ENCODE results near the gene SIVA1.
A peak's percentile ranks its signal among the peaks of the same experiment; 100 is the strongest.

The SIVA1 gene

GRCh38 chr14:104734601-104734990 lies 18.4 kb upstream of the SIVA1 start:
- Histone ChIP-seq H3K9me3 (ENCODE audit: severe bottlenecking) (no peaks in the 10 kb centered on the region), H3K4me3 (ENCODE audit: severe bottlenecking) (no peak overlapping the region), H3K27me3 (ENCODE audit: insufficient read depth, poor library complexity, severe bottlenecking) (no peaks in the 10 kb centered on the region), H3K27ac (ENCODE audit: poor library complexity, severe bottlenecking) (peak overlapping the region; percentile 87), H3K36me3 (ENCODE audit: low read depth) (peaks cover 9% of the 10 kb centered on the region; the same call in 1 of the 2 replicates), H3K4me1 (ENCODE audit: insufficient read depth, poor library complexity, severe bottlenecking) (peaks cover 41% of the 10 kb centered on the region)
- TF ChIP-seq CTCF (IDR thresholded peaks at IDR 0.05; ENCODE audit: poor library complexity, severe bottlenecking): no peak
- no peak for DNase-seq (ENCODE audit: low spot score)
- no peak for ATAC-seq (ENCODE audit: low read depth)

- H3K36me3 ChIP-seq (ENCODE audit: low read depth): peaks cover 13% of the 10 kb centered on the region
- no peaks in the 10 kb centered on the region for H3K27me3 ChIP-seq (ENCODE audit: insufficient read depth, poor library complexity, severe bottlenecking)
- ATAC-seq (ENCODE audit: low read depth) (no peak), DNase-seq (ENCODE audit: low spot score) (no peak)
- TF ChIP-seq CTCF (IDR thresholded peaks at IDR 0.05; ENCODE audit: poor library complexity, severe bottlenecking): no peak
- H3K4me3 ChIP-seq (ENCODE audit: severe bottlenecking): no peak overlapping the region
- H3K4me1 ChIP-seq (ENCODE audit: insufficient read depth, poor library complexity, severe bottlenecking): peaks cover 41% of the 10 kb centered on the region
- peak overlapping the region; percentile 87 for H3K27ac ChIP-seq (ENCODE audit: poor library complexity, severe bottlenecking)
- H3K9me3 ChIP-seq (ENCODE audit: severe bottlenecking): no peaks in the 10 kb centered on the region
Measured at GRCh38 chr14:104734991-104735779, 17.8 kb upstream of the SIVA1 start.

DNA sequence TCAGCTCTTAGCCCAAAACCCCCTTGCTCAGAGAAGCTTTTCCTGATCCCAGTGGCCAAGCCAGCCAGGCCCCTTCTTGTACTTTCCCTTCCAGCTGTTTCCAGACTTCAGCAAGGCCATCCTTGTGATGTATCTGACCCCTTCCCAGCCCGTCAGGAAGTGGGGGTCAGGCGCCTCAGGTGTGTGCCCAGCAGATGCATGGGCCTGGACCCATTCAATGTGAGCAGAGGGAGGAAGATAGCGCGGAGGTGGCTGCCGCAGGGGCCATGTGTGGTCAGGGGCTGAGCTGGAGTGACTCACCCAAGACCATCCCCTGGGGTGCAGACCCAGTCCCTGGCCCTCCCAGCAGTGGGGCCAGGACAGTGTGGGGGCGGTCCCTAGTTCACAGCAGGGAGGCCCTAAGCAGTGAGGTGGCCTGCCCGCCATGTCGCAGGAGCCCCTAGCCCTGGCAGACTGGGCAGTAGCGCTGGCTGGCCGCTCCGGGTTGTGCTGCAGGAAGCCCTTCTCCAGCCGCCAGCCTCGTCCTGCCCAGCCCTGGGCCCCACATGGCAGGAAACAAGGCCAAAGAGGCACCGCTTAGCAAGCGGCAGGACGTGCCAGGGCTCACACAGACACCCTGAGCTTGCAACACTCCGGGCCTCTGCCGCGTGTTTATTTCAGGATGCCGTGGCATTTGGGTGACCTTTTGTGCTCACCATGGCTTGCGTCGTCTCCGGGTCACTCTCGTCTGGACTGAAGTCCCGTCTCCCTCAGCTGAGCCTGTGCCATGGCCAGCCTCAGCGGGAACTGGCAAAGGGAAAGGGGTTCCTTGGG lies 16.9 kb upstream of the SIVA1 start:
- Histone ChIP-seq H3K4me3 (ENCODE audit: severe bottlenecking) (no peak overlapping the region), H3K27ac (ENCODE audit: poor library complexity, severe bottlenecking) (peak overlapping the region; percentile 87)
- no peak for DNase-seq (ENCODE audit: low spot score)

DNA sequence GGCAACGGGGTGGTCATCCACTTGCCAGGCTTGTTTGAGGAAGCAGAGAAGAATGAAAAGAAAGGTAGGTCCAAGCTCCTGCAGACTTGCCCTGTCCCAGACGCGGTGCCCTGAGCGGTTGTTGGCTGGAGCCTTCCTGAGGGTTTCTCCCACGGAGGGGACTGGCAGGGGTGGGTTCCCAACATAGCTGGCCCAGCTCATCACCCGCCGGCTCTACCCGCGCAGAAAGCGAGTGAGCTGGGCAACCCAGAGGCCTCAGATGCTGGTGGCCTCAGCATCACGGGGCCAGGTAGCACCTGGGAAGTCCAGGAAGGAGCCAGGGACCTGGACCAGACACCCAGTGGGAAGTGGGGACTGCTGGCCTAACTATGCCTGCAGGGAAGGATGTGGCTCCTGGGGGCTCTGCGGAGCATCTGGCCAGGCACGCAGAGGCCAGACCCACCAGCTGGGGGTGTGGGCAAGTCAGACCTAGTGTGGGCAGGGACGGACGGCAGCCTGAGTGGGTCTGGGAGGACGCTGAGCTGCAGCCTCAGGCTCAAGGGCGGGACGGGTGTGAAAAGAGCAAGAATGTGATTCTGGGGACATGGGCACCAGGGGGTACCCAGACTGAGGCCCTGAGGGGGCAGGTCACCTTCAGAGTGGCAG lies 14.4 kb upstream of the SIVA1 start:
- ATAC-seq (ENCODE audit: low read depth) (no peak), DNase-seq (ENCODE audit: low spot score) (no peak)
- Histone ChIP-seq H3K36me3 (ENCODE audit: low read depth) (peaks cover 17% of the 10 kb centered on the region), H3K27ac (ENCODE audit: poor library complexity, severe bottlenecking) (no peak overlapping the region), H3K4me3 (ENCODE audit: severe bottlenecking) (no peak overlapping the region), H3K4me1 (ENCODE audit: insufficient read depth, poor library complexity, severe bottlenecking) (peaks cover 23% of the 10 kb centered on the region), H3K9me3 (ENCODE audit: severe bottlenecking) (no peaks in the 10 kb centered on the region), H3K27me3 (ENCODE audit: insufficient read depth, poor library complexity, severe bottlenecking) (no peaks in the 10 kb centered on the region)
- TF ChIP-seq CTCF (IDR thresholded peaks at IDR 0.05; ENCODE audit: poor library complexity, severe bottlenecking): no peak

More for the DNA sequence above, 16.9 kb upstream of the SIVA1 start:
- Histone ChIP-seq H3K36me3 (ENCODE audit: low read depth) (peaks cover 14% of the 10 kb centered on the region), H3K9me3 (ENCODE audit: severe bottlenecking) (no peaks in the 10 kb centered on the region), H3K4me1 (ENCODE audit: insufficient read depth, poor library complexity, severe bottlenecking) (peaks cover 41% of the 10 kb centered on the region), H3K27me3 (ENCODE audit: insufficient read depth, poor library complexity, severe bottlenecking) (no peaks in the 10 kb centered on the region)
- no peak for TF ChIP-seq CTCF (IDR thresholded peaks at IDR 0.05; ENCODE audit: poor library complexity, severe bottlenecking)
- peak; percentile 56 for ATAC-seq (ENCODE audit: low read depth)
